NK-92 treated with Interleukin-12 subunit alpha and Interleukin-12 subunit beta, amount 100 ng/mL, for 24 hours (cell line): ENCODE measurements around the gene RNU6-1.

Experiments
- DNase-seq: peaks from one replicate; lab custom pipeline; 2025; lab: John Stamatoyannopoulos, UW

The RNU6-1 gene

GRCh38 chr15:67801142-67801541 is 38.7 kb downstream of the RNU6-1 start:
- DNase-seq, result no peak

- DNase-seq, result no peak
Observed at GRCh38 chr15:67799801-67800205, 40.0 kb downstream of the RNU6-1 start.

GRCh38 chr15:67796196-67797127 is 43.4 kb downstream of the RNU6-1 start:
- no peak for DNase-seq

- no peak for DNase-seq
Observed at GRCh38 chr15:67794832-67795574, 44.8 kb downstream of the RNU6-1 start.

GRCh38 chr15:67792250-67792942 is 47.4 kb downstream of the RNU6-1 start:
- no peak for DNase-seq

- DNase-seq, result no peak
Observed at GRCh38 chr15:67790610-67791319, 49.1 kb downstream of the RNU6-1 start.
